Measurements from ENCODE around the gene ATP1A3. TPM values are rescaled to one million over a fixed set of nuclear protein-coding genes. Genes with fewer than 3 reads are reported as not detected.

Gene ATP1A3
- total RNA-seq, 1 experiment from 2014 or later: 4.0 TPM

GRCh38 chr19:41922585-41922984 is 71.4 kb downstream of the ATP1A3 start:
- Histone ChIP-seq H3K4me1 (ENCODE audit: insufficient read depth, low read length) (no peaks in the 10 kb centered on the region), H3K4me2 (ENCODE audit: low read length) (no peak overlapping the region), H3K79me2 (ENCODE audit: low read length) (no peaks in the 10 kb centered on the region), H2AFZ (ENCODE audit: low read length) (no peak overlapping the region), H4K20me1 (ENCODE audit: low read length) (no peaks in the 10 kb centered on the region), H3K4me3 (ENCODE audit: low read length) (no peak overlapping the region), H3K9me3 (ENCODE audit: low read length) (no peaks in the 10 kb centered on the region), H3K27ac (ENCODE audit: low read length) (no peak overlapping the region), H3K27me3 (ENCODE audit: low read length) (peaks cover 6% of the 10 kb centered on the region; the same call in 1 of the 2 replicates), H3K36me3 (ENCODE audit: low read depth, low read length) (no peaks in the 10 kb centered on the region), H3K9me2 (replicated peaks; ENCODE audit: low read length) (no peaks in the 10 kb centered on the region), H3F3A (ENCODE audit: low read length, unreplicated experiment) (no peaks in the 10 kb centered on the region), H3K9ac (ENCODE audit: low read length) (no peak overlapping the region)
- BruUV-seq (replicated peaks): no TSS peak
- POLR2A ChIA-PET (ENCODE audit: unreplicated experiment): no interaction called here
- DNase-seq: no peak
- intact Hi-C loops (cut with micrococcal nuclease): no loop called here
- TF ChIP-seq EZH2phosphoT487 (IDR thresholded peaks at IDR 0.05; ENCODE audit: borderline replicate concordance, low read length): no peak
- no peak for TF ChIP-seq EZH2 (IDR thresholded peaks at IDR 0.05; ENCODE audit: low read length, unreplicated experiment)
- TF ChIP-seq, protein P1, sequence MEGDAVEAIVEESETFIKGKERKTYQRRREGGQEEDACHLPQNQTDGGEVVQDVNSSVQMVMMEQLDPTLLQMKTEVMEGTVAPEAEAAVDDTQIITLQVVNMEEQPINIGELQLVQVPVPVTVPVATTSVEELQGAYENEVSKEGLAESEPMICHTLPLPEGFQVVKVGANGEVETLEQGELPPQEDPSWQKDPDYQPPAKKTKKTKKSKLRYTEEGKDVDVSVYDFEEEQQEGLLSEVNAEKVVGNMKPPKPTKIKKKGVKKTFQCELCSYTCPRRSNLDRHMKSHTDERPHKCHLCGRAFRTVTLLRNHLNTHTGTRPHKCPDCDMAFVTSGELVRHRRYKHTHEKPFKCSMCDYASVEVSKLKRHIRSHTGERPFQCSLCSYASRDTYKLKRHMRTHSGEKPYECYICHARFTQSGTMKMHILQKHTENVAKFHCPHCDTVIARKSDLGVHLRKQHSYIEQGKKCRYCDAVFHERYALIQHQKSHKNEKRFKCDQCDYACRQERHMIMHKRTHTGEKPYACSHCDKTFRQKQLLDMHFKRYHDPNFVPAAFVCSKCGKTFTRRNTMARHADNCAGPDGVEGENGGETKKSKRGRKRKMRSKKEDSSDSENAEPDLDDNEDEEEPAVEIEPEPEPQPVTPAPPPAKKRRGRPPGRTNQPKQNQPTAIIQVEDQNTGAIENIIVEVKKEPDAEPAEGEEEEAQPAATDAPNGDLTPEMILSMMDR (conservative IDR thresholded peaks at IDR 0.05; ENCODE audit: low read depth, low read length): no peak
- ATAC-seq: no peak
- CTCF ChIA-PET: no interaction called here

DNA sequence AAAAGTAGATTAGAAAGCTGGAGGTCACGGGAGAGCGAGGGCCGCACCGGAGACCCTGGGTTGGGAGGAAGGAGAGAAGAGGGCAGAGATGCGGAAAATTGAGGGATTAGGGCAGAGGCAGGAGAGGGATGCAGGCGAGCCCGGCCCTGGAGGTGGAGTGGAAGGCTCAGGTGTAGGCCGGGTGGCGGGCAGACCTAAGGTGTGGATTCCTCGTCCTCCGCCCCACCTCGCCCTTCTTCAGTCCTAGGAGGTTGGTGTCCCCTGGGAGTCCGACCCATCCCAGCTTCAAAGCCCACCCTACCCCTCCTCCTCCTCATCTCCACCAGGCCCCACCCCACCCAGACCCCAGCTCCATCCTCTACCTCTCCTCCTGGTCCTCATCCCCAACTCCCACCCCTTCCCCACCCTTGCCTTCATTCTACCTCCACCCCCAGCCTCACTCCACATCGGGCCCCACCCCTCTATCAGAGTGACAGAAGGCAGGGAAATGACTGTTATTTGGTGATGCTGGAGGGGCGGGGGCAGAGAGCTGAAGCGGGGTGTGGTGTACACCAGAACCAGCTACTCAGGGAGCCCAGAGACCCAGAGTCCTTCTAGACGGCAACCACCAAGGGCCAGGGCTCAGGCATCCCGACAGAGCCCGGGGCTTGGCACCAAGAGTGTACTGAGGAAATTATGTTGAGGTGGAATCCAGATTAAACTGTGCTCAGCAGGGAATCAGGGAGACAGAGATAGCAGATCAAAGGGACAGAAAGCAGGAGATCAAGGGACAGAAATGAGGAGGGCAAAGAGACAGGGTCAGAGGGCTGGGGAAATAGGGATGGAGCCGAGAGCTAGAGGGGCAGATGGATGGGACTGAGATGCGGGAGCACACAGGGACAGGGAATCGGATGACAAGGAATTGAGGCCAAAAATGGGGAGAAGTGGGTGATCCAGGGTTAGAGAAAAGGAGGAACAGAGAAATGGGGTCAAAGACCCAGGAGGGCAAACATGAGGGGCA is 72.2 kb downstream of the ATP1A3 start:
- Histone ChIP-seq H3K9me2 (replicated peaks; ENCODE audit: low read length) (no peaks in the 10 kb centered on the region), H3K4me3 (ENCODE audit: low read length) (no peak overlapping the region), H3K79me2 (ENCODE audit: low read length) (no peaks in the 10 kb centered on the region), H3K27ac (ENCODE audit: low read length) (no peak overlapping the region), H3K9me3 (ENCODE audit: low read length) (no peaks in the 10 kb centered on the region), H4K20me1 (ENCODE audit: low read length) (no peaks in the 10 kb centered on the region), H3K27me3 (ENCODE audit: low read length) (peaks cover 6% of the 10 kb centered on the region; the same call in 1 of the 2 replicates), H3F3A (ENCODE audit: low read length, unreplicated experiment) (no peaks in the 10 kb centered on the region), H3K36me3 (ENCODE audit: low read depth, low read length) (no peaks in the 10 kb centered on the region), H3K4me2 (ENCODE audit: low read length) (no peak overlapping the region), H3K9ac (ENCODE audit: low read length) (no peak overlapping the region), H3K4me1 (ENCODE audit: insufficient read depth, low read length) (no peaks in the 10 kb centered on the region), H2AFZ (ENCODE audit: low read length) (no peak overlapping the region)
- TF ChIP-seq EZH2 (IDR thresholded peaks at IDR 0.05; ENCODE audit: low read length, unreplicated experiment) (no peak), EZH2phosphoT487 (IDR thresholded peaks at IDR 0.05; ENCODE audit: borderline replicate concordance, low read length) (no peak)
- TF ChIP-seq, protein P1 (conservative IDR thresholded peaks at IDR 0.05; ENCODE audit: low read depth, low read length): no peak
- no TSS peak for BruUV-seq (replicated peaks)
- ChIA-PET POLR2A (ENCODE audit: unreplicated experiment) (no interaction called here), CTCF (no interaction called here)
- intact Hi-C loops (cut with micrococcal nuclease): no loop called here
- ATAC-seq (no peak), DNase-seq (no peak)

Data from PC-3 (cell line).